HepG2 (cell line): ENCODE measurements around the gene ADGRV1. TPM values are rescaled to one million over a fixed set of nuclear protein-coding genes. Genes with fewer than 3 reads are reported as not detected.

Source experiments
- ATAC-seq: fragments of 200-7000 bp; cut with Tn5 transposase; 3 replicates; pipeline ENCODE4 v1.9.1; 2020; ENCODE audit warnings: mild to moderate bottlenecking, moderate library complexity
- BruUV-seq: library from RNA; stranded (reverse); fragments of 400-500 nt; replicated peaks from 2 replicates; lab custom pipeline; 2021; lab: Mats Ljungman, UMichigan
- CTCF ChIA-PET: fragments of 300-600 bp; formaldehyde crosslinking; extraction: SDS; loops from one replicate; lab custom pipeline; 2021; ENCODE audit warnings: low total read pairs, inconsistent platforms, low intra/inter-chr PET ratio; lab: Yijun Ruan, JAX
- POLR2A ChIA-PET: fragments of 350-600 bp; sonication (Branson Sonifier 250); formaldehyde crosslinking; loops from one replicate; lab custom pipeline; 2020; ENCODE audit warnings: antibody characterized with exemption, inconsistent platforms; lab: Yijun Ruan, JAX
- DNase-seq: peaks from one replicate; pipeline ENCODE4 v3.0.0-alpha.2; 2015; ENCODE audit warnings: low spot score
- FAIRE-seq: peaks from 3 replicates; lab custom pipeline; 2011; peaks lifted over from hg19 to GRCh38; lab: Jason Lieb, UNC
- H2AFZ ChIP-seq: one replicate; pipeline ENCODE4 v1.6.1; 2011; ENCODE audit warnings: low read length, inconsistent platforms
- H3K27ac ChIP-seq: fragments of 300-600 bp; 3 replicates; pipeline ENCODE4 v1.8.0; 2011; ENCODE audit warnings: mixed run types, mild to moderate bottlenecking, mixed read lengths, low read length, inconsistent platforms; ENCODE audit not compliant: insufficient read depth; ENCODE audit errors: extremely low read length
- H3K27me3 ChIP-seq, 2 experiments: fragments of 200-600 bp in 1 of 2; 2 replicates in 1 of 2; 3 replicates in 1 of 2; pipeline versions ENCODE4 v1.6.0 to v1.8.0; 2011; ENCODE audit warnings: low read length in 2 of 2, mild to moderate bottlenecking in 2 of 2, moderate library complexity in 2 of 2, inconsistent platforms in 1 of 2; ENCODE audit not compliant: insufficient read depth in 2 of 2, control insufficient read depth in 1 of 2
- H3K36me3 ChIP-seq, 2 experiments: fragments of 200-600 bp in 1 of 2; replicated peaks in 1 of 2; 2 replicates in 1 of 2; 3 replicates in 1 of 2; pipeline versions ENCODE4 v1.5.1 to v1.8.0; 2011; ENCODE audit warnings: low read length in 2 of 2, inconsistent platforms in 1 of 2; ENCODE audit not compliant: insufficient read depth in 2 of 2, control insufficient read depth in 1 of 2
- H3K4me1 ChIP-seq: 2 replicates; pipeline ENCODE4 v1.5.1; 2012; ENCODE audit warnings: low read length, inconsistent platforms; ENCODE audit not compliant: insufficient read depth
- H3K4me2 ChIP-seq: 2 replicates; pipeline ENCODE4 v1.6.0; 2011; ENCODE audit warnings: low read depth, low read length, inconsistent platforms
- H3K4me3 ChIP-seq, 3 experiments: fragments of 200-600 bp in 1 of 3; sonication (generic), shearing (Covaris generic) in 1 of 3; replicated peaks in 1 of 3; 2 replicates each; pipeline ENCODE4 v1.5.1; 2011 to 2016; ENCODE audit warnings: low read length in 3 of 3, inconsistent platforms in 2 of 3, low read depth in 2 of 3, mild to moderate bottlenecking in 2 of 3, control low read depth in 1 of 3, mixed read lengths in 1 of 3; ENCODE audit not compliant: insufficient read depth in 1 of 3
- H3K79me2 ChIP-seq: one replicate; pipeline ENCODE4 v1.6.1; 2011; ENCODE audit warnings: low read length, inconsistent platforms; ENCODE audit not compliant: insufficient read depth
- H3K9ac ChIP-seq: 2 replicates; pipeline ENCODE4 v1.6.0; 2011; ENCODE audit warnings: mild to moderate bottlenecking, low read depth, low read length, inconsistent platforms; ENCODE audit not compliant: insufficient read depth
- H3K9me3 ChIP-seq: 2 replicates; pipeline ENCODE4 v1.5.1; 2012; ENCODE audit warnings: mild to moderate bottlenecking, low read length
- H4K20me1 ChIP-seq: 2 replicates; pipeline ENCODE4 v1.6.0; 2011; ENCODE audit warnings: inconsistent platforms, mild to moderate bottlenecking, low read length, moderate library complexity; ENCODE audit not compliant: insufficient read depth
- AHR ChIP-seq: IDR thresholded peaks from 2 replicates; pipeline ENCODE4 v1.6.1; 2018; ENCODE audit warnings: missing genetic modification reagents, missing compliant biosample characterization
- ARNT2 ChIP-seq: sonication (generic); formaldehyde crosslinking; IDR thresholded peaks from 2 replicates; pipeline ENCODE4 v1.8.0; 2022; ENCODE audit warnings: mild to moderate bottlenecking, low read depth, missing genetic modification reagents, moderate library complexity
- ATF6 ChIP-seq: sonication (generic); formaldehyde crosslinking; conservative IDR thresholded peaks from 2 replicates; pipeline ENCODE4 v1.4.0; 2020; ENCODE audit warnings: missing genetic modification reagents
- BATF2 ChIP-seq: sonication (generic); formaldehyde crosslinking; IDR thresholded peaks from 2 replicates; pipeline ENCODE4 v1.8.0; 2022; ENCODE audit warnings: mild to moderate bottlenecking, missing genetic modification reagents, moderate library complexity
- CCAR2 ChIP-seq: fragments of 200-400 bp; formaldehyde crosslinking; optimal IDR thresholded peaks from 2 replicates; pipeline ENCODE3; 2018; ENCODE audit warnings: low read depth, mild to moderate bottlenecking, low read length, moderate library complexity
- HIC2 ChIP-seq: sonication (generic); formaldehyde crosslinking; IDR thresholded peaks from 2 replicates; pipeline ENCODE4 v1.9.0; 2022; ENCODE audit warnings: low read depth, missing genetic modification reagents
- MIXL1 ChIP-seq: IDR thresholded peaks from 2 replicates; pipeline ENCODE4 v1.6.1; 2016
- ZNF282 ChIP-seq: fragments of 450-650 bp; IDR thresholded peaks from 2 replicates; pipeline ENCODE4 v1.6.1; 2018; ENCODE audit not compliant: partially characterized antibody
- ZNF343 ChIP-seq: sonication (generic); formaldehyde crosslinking; IDR thresholded peaks from 2 replicates; pipeline ENCODE4 v1.4.0; 2020; ENCODE audit warnings: mild to moderate bottlenecking, missing genetic modification reagents
- ZNF549 ChIP-seq: sonication (generic); formaldehyde crosslinking; IDR thresholded peaks from 2 replicates; pipeline ENCODE4 v1.5.0; 2020; ENCODE audit warnings: missing genetic modification reagents
- ZNF780A ChIP-seq: sonication (generic); formaldehyde crosslinking; IDR thresholded peaks from 2 replicates; pipeline ENCODE4 v1.8.0; 2022; ENCODE audit warnings: mild to moderate bottlenecking, missing genetic modification reagents, moderate library complexity
- WGBS: methylation state at CpG from one replicate; pipeline ENCODE4 v1.1.6; 2017; ENCODE audit warnings: low lambda C conversion rate; 5-methylcytosine and 5-hydroxymethylcytosine counted together
- in situ Hi-C: cut with HindIII; loops from 2 replicates; pipeline ENCODE4 v1.10.0; 2017; ENCODE audit warnings: low pct_unique_long_range_greater_than_20kb; ENCODE audit not compliant: extremely low pct_ligation_motif_present
- intact Hi-C: fragments of 100-400 bp; cut with micrococcal nuclease; formaldehyde crosslinking; loops from one replicate; pipeline ENCODE4 v1.10.0; 2022; ENCODE audit not compliant: unreplicated experiment
- polyA plus RNA-seq, 8 experiments: library from polyadenylated mRNA; depleted of rRNA in 3 of 8; stranded (reverse) in 7 of 8; unstranded in 1 of 8; fragments of >200 nt; fragmentation: Illumina TruSeq in 4 of 8; extraction: Trizol in 4 of 8; gene quantifications; 2 replicates each; pipeline versions ENCODE4 v1.2.1 to v1.2.3, GENCODE V29; 2011 to 2016; ENCODE audit warnings: low read depth in 4 of 8, missing spikeins in 1 of 8, mixed read lengths in 1 of 8; ENCODE audit not compliant: insufficient read depth in 1 of 8
- total RNA-seq, 5 experiments: library from RNA; depleted of rRNA; stranded (reverse); fragments of >200 nt; fragmentation: Illumina TruSeq; extraction: Trizol; gene quantifications; 2 replicates each; pipeline ENCODE4 v1.2.3, GENCODE V29; 2016; ENCODE audit warnings: low read depth in 1 of 5
- TF ChIP-seq, protein P1 (sequence below): sonication (generic); formaldehyde crosslinking; conservative IDR thresholded peaks from 2 replicates; pipeline ENCODE4 v1.8.0; 2022; ENCODE audit warnings: mild to moderate bottlenecking, moderate library complexity, missing genetic modification reagents
- TF ChIP-seq, protein P2 (sequence below): sonication (generic); formaldehyde crosslinking; IDR thresholded peaks from 2 replicates; pipeline ENCODE4 v1.4.0; 2020; ENCODE audit warnings: missing genetic modification reagents
- TF ChIP-seq, protein P3 (sequence below), 2 experiments: sonication (generic) in 1 of 2; formaldehyde crosslinking in 1 of 2; IDR thresholded peaks; 2 replicates each; pipeline versions ENCODE4 v1.4.0 to v1.6.1; 2018 to 2020; ENCODE audit warnings: missing genetic modification reagents in 2 of 2, borderline replicate concordance in 1 of 2, low read depth in 1 of 2, mild to moderate bottlenecking in 1 of 2, missing biosample characterization in 1 of 2

The ADGRV1 gene
- total and polyA plus RNA-seq, 2 of the 13 experiments (the other 11 are each of a cell fraction or from before 2014, with no cell fraction given): 1.7 to 3.9 TPM

GRCh38 chr5:90807496-90807895 is 248.9 kb downstream of the ADGRV1 start:
- intact Hi-C loops: no loop called here
- H2AFZ ChIP-seq: no peak overlapping the region
- no peak overlapping the region for H3K4me3 ChIP-seq
- H3K9me3 ChIP-seq: no peaks in the 10 kb centered on the region
- no peaks in the 10 kb centered on the region for H3K4me1 ChIP-seq
- ATAC-seq: no peak
- BruUV-seq: no TSS peak
- H4K20me1 ChIP-seq: no peaks in the 10 kb centered on the region
- no peak overlapping the region for H3K9ac ChIP-seq
- 24% methylated on average over 6 of the region's 6 CpGs for WGBS
- no peak overlapping the region for H3K27ac ChIP-seq
- in situ Hi-C loops: no loop called here
- H3K36me3 ChIP-seq: no peaks in the 10 kb centered on the region
- FAIRE-seq: no peak
- peaks cover 0 to 5% of the 10 kb centered on the region in 2 experiments; a peak in 1 of 5 replicates for H3K27me3 ChIP-seq
- ChIA-PET CTCF (no interaction called here), POLR2A (no interaction called here)
- no peak for DNase-seq
- no peaks in the 10 kb centered on the region for H3K79me2 ChIP-seq
- H3K4me2 ChIP-seq: no peak overlapping the region
- TF ChIP-seq ATF6 (CRISPR knock-in tag) (no peak), MIXL1 (CRISPR knock-in tag) (no peak), ZNF343 (CRISPR knock-in tag) (no peak), BATF2 (CRISPR knock-in tag) (no peak), AHR (CRISPR knock-in tag) (no peak), ARNT2 (no peak), HIC2 (no peak), ZNF549 (CRISPR knock-in tag) (no peak), CCAR2 (no peak), ZNF282 (no peak), ZNF780A (no peak)
- TF ChIP-seq, protein P1, sequence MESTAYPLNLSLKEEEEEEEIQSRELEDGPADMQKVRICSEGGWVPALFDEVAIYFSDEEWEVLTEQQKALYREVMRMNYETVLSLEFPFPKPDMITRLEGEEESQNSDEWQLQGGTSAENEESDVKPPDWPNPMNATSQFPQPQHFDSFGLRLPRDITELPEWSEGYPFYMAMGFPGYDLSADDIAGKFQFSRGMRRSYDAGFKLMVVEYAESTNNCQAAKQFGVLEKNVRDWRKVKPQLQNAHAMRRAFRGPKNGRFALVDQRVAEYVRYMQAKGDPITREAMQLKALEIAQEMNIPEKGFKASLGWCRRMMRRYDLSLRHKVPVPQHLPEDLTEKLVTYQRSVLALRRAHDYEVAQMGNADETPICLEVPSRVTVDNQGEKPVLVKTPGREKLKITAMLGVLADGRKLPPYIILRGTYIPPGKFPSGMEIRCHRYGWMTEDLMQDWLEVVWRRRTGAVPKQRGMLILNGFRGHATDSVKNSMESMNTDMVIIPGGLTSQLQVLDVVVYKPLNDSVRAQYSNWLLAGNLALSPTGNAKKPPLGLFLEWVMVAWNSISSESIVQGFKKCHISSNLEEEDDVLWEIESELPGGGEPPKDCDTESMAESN: no peak
- TF ChIP-seq, protein P2, sequence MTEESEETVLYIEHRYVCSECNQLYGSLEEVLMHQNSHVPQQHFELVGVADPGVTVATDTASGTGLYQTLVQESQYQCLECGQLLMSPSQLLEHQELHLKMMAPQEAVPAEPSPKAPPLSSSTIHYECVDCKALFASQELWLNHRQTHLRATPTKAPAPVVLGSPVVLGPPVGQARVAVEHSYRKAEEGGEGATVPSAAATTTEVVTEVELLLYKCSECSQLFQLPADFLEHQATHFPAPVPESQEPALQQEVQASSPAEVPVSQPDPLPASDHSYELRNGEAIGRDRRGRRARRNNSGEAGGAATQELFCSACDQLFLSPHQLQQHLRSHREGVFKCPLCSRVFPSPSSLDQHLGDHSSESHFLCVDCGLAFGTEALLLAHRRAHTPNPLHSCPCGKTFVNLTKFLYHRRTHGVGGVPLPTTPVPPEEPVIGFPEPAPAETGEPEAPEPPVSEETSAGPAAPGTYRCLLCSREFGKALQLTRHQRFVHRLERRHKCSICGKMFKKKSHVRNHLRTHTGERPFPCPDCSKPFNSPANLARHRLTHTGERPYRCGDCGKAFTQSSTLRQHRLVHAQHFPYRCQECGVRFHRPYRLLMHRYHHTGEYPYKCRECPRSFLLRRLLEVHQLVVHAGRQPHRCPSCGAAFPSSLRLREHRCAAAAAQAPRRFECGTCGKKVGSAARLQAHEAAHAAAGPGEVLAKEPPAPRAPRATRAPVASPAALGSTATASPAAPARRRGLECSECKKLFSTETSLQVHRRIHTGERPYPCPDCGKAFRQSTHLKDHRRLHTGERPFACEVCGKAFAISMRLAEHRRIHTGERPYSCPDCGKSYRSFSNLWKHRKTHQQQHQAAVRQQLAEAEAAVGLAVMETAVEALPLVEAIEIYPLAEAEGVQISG: no peak
- TF ChIP-seq, protein P3, sequence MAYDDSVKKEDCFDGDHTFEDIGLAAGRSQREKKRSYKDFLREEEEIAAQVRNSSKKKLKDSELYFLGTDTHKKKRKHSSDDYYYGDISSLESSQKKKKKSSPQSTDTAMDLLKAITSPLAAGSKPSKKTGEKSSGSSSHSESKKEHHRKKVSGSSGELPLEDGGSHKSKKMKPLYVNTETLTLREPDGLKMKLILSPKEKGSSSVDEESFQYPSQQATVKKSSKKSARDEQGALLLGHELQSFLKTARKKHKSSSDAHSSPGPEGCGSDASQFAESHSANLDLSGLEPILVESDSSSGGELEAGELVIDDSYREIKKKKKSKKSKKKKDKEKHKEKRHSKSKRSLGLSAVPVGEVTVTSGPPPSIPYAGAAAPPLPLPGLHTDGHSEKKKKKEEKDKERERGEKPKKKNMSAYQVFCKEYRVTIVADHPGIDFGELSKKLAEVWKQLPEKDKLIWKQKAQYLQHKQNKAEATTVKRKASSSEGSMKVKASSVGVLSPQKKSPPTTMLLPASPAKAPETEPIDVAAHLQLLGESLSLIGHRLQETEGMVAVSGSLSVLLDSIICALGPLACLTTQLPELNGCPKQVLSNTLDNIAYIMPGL (CRISPR knock-in tag; IDR thresholded peaks at IDR 0.05; ENCODE audit: borderline replicate concordance in 1 of 2, low read depth in 1 of 2): no peak
